HG02885 (cell line): Measurements from ENCODE around the gene DNAJC17.

ENCODE experiments used
- ATAC-seq: cut with Tn5 transposase; IDR thresholded peaks from one replicate; pipeline ENCODE4 v1.9.1; 2021; ENCODE audit warnings: mild to moderate bottlenecking; ENCODE audit not compliant: unreplicated experiment, poor library complexity

Gene DNAJC17, protein sequence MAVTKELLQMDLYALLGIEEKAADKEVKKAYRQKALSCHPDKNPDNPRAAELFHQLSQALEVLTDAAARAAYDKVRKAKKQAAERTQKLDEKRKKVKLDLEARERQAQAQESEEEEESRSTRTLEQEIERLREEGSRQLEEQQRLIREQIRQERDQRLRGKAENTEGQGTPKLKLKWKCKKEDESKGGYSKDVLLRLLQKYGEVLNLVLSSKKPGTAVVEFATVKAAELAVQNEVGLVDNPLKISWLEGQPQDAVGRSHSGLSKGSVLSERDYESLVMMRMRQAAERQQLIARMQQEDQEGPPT

GRCh38 chr15:40807028-40807887 lies at the start of gene DNAJC17, which contains the start of gene ZFYVE19:
Gene DNAJC17 (minus strand): TSS chr15:40807473. CDS start chr15:40807446, 27 bp downstream.
Gene ZFYVE19 (plus strand): TSS chr15:40807089. CDS start chr15:40807590, 501 bp downstream.
- peak; percentile 94 for ATAC-seq

- ATAC-seq: no peak
Measured at GRCh38 chr15:40856746-40857145, 49.5 kb upstream of the DNAJC17 start.

DNA sequence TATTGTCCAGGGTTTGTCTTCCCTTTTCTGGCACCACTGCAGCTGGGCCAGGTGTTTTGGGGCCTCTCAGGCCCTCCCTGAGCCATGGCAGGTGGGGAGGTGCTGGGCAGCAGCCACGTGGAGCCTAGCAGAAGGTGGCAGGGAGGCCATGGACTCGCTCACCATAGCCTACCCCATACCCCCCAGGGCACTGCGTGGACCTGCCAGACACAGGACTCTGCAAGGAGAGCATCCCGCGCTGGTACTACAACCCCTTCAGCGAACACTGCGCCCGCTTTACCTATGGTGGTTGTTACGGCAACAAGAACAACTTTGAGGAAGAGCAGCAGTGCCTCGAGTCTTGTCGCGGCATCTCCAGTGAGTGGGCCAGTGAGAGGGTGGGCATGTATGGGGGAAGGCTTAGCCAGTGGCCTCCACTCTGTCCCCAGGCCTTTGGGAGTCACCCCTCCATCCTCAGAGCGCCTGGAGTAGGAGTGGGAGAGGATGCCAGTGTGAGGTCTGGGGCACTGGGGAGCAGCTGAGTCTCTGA lies 48.5 kb upstream of the DNAJC17 start:
- no peak for ATAC-seq

DNA sequence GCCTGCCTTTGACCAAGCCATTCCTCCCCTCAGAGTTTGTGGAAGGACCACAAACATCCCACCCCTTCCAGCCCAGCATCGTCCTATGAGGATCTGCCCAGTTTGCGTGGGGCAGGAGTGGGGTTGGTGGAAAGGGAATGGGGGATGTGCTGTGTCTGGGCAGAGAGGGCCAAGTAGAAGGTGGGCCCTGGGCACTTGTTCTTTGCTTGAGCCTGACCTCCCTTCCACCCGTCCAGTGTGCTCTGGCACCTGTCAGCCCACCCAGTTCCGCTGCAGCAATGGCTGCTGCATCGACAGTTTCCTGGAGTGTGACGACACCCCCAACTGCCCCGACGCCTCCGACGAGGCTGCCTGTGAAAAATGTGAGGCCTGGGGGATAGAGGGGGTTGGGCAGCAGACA lies 46.9 kb upstream of the DNAJC17 start:
- ATAC-seq: no peak

- ATAC-seq: no peak
Measured at GRCh38 chr15:40853241-40853890, 46.1 kb upstream of the DNAJC17 start.

DNA sequence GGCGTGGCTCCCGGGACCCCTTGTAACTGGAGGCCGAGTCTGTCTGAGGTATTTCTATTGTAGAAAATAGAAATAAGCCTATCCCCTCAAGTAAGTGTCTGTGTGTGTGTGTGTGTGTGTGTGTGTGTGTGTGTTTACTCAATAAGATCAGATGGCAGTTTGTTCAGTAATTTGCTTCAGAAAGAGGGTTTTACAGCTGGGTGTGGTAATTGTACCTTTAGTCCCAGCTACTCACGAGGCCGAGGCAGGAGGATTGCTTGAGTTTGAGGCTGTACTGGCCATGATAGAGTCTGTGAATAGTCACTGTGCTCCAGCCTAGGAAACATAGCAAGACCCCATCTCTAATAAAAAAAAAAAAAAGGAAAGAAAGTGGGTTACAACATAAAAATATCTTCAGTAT lies 45.3 kb upstream of the DNAJC17 start:
- ATAC-seq: no peak

DNA sequence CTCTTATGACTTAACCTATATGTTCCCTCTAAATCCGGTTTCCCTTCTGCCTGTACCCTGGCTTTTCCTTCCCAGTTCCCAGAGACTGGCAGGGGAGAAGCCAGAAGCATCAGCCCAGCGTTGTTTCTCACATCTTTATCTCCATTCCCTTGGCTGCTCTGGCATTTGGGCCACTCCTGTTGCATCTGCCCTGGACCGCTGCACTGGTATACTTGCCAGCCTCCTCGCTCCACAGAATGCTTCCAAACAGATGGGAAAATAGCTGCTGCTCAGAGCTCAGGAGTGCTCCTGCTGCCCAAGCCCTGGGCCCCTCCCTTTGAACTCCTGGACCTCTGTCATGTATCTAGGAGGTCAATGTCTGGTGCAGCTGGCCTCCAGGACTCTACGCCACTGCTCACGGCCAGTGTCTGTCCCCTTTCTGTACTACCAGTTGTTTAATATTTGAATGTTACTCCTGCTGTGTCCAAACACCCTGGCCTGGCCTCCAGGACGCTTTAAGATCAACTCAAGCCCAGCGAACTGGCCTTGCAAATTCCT lies 43.4 kb upstream of the DNAJC17 start:
- no peak for ATAC-seq

GRCh38 chr15:40847223-40847961 lies 40.1 kb upstream of the DNAJC17 start:
- ATAC-seq: peak; percentile 57

DNA sequence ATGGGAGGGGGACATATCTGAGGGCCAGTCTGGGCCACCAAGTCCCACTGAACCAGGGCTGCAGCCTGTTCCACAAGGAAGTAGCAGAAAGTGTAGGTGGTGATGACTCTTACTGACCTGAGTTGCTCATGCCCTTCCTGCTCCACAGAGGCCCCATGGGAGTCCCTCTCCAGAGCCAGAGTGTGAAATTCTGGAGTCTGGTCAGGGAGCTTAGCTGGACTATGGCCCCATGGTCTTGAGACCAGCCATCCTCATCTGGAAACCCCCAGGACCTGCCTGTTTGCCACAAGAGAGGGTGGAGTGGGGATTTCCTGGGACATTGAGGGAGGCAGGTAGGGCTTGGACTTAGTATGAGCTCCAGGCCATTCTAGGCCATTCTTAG lies 39.6 kb upstream of the DNAJC17 start:
- peak; percentile 11 for ATAC-seq

DNA sequence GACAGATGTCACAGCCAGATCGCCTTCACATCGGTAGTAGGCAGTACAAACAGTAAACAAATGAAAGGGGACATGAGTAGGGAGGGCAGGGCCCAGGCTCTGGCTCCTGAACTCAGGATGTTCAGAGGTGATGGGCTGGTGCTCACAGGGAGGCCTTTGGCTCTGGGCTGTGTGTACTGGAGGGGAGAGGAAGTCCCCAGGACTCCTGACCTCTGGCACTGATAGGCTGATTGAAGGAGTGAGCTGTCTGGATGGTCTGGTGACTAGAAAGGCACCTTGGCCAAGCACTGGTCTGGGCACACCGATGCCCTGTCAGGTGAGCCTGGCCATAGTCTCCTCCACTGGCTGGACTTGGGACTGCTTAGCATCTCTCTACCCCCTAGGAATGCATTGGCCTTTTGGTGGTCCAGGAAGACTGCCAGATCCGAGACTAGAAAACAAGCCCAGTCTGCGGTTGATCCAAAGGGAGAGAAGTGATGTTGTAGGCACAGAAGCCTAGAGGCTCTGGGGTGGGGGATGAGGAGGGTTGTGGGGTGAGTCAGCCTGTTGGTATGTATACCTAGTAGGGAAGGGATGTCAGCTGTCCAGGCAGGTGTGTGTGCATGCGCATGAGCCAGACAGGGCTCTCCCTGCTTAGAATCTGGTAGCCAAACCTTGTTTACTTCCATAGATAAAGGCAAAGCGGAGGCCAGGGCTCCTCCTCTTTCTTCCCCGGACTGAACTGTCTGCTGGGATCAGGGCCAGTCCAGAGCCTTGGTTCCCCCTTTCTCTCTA lies 38.4 kb upstream of the DNAJC17 start:
- no peak for ATAC-seq

DNA sequence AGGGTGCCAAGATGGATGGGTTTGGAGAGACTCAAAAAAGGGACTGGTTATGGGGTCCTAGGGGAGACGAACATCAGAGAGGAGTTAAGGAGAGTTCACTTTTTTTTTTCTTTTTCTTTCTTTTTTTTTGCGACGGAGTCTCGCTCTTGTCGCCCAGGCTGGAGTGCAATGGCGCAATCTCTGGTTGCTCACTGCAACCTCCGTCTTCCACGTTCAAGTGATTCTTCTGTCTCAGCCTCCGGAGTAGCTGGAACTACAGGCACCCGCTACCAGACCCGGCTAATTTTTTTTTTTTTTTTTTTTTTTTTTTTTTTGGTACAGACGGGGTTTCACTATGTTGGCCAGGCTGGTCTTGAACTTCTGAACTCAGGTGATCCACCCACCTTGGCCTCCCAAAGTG lies 37.8 kb upstream of the DNAJC17 start:
- ATAC-seq: no peak

DNA sequence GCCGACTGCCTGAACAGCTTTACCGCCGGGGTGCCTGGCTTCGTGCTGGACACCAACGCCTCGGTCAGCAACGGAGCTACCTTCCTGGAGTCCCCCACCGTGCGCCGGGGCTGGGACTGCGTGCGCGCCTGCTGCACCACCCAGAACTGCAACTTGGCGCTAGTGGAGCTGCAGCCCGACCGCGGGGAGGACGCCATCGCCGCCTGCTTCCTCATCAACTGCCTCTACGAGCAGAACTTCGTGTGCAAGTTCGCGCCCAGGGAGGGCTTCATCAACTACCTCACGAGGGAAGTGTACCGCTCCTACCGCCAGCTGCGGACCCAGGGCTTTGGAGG lies 37.4 kb upstream of the DNAJC17 start:
- ATAC-seq: no peak

DNA sequence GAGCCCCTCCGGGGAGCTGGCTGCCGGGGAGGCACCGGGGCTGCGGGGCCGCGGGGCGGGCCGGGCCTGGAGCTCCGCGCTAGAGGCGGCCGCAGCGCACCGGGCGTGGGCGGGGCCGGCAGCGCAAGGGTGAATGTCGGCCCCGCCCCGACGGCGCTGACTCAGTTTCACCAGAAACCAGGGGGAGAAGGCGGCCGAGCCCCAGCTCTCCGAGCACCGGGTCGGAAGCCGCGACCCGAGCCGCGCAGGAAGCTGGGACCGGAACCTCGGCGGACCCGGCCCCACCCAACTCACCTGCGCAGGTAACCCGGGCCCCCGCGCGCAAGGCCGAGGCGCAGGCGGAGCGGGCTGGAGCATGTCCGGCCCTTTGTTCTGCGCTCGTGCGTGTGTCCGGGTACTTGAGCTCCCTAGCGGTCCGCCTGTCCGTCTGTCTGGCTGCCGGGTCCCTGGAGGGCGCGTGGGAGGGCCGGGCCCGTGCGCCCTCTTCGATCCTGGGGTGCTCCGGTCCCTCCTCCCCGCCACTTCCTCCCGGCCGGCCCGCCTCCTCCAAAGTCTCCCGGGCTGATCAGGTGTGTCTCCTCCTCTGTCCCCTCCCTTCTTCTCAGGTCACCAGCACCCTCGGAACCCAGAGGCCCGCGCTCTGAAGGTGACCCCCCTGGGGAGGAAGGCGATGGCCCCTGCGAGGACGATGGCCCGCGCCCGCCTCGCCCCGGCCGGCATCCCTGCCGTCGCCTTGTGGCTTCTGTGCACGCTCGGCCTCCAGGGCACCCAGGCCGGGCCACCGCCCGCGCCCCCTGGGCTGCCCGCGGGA lies 36.8 kb upstream of the DNAJC17 start, which contains the start of gene SPINT1:
Gene SPINT1 (plus strand): TSS at position 164 of the 811 bp plus-strand sequence. CDS start 507 bp downstream, at position 671.
- no peak for ATAC-seq

DNA sequence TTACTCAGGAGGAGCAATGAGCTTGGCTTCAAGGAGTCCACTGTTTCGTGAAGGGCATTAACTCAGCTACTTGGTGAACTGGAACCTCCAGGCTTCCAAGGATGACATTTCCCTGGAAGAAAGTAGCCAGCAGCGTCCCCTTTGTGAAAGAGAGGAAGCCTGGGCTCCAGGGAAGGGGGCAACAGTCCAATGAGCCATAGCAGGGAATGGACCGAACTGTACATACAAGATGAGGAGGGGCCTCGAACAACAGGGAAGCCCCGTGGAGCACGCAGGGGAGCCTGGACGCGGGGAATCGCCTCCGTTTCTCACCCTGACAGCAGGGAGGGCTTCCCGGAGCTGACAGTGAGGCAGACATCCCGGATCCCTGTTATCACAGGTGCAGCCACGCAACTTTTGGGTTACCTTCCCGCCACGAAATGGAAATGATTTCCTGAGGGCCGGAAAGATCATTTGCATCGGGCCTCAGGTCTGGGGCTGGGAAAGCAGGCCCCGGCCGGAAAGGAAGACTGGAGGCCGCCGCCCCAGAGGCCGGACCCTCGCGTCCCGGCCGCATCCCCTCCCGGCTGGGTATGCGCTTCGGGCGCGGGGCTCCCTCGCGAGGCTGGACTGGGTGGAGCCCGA lies 36.1 kb upstream of the DNAJC17 start:
- ATAC-seq: no peak

DNA sequence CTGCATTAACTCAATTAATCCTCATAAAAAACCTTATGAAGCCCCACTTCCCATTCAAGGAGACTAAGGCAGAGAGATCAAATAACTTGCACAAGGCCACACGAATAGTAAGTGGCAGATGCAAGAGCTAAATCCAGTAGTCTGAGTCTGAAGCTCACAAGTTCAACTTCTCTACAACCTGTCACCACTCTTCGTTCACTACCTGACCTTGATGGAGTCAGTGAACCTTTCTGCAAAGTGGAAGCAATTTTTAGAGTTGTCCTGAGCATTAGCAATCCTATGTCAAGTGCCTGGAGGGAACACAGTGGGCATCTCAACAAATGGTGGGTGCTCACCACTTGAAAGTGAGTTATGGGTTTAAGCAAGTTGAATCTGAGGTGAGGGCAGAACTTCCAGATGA lies 34.5 kb upstream of the DNAJC17 start:
- no peak for ATAC-seq

- no peak for ATAC-seq
Measured at GRCh38 chr15:40838756-40839155, 31.5 kb upstream of the DNAJC17 start.

- no peak for ATAC-seq
Measured at GRCh38 chr15:40836020-40836419, 28.7 kb upstream of the DNAJC17 start.

- ATAC-seq: no peak
Measured at GRCh38 chr15:40832903-40833302, 25.6 kb upstream of the DNAJC17 start.
